ENCODE results near the gene BEST2.

GRCh38 chr19:12777217-12778016 is 25.8 kb downstream of the BEST2 start:
- TF ChIP-seq CTCF (conservative IDR thresholded peaks at IDR 0.05 in 1 of 2, IDR thresholded peaks at IDR 0.05 in 1 of 2; ENCODE audit: extremely low read depth in 1 of 2, insufficient read depth in 1 of 2, low read depth in 1 of 2, low read length in 2 of 2) (peak; percentile 70 to 96), EZH2 (IDR thresholded peaks at IDR 0.05; ENCODE audit: borderline replicate concordance, low read length) (no peak)
